DMS53 treated with DMSO at 0.1 percent for 48 hours (cell line): ENCODE data around the gene DEDD2.

ENCODE experiments used
- DNase-seq: peaks from one replicate; lab custom pipeline; 2025; ENCODE audit not compliant: unreplicated experiment; lab: John Stamatoyannopoulos, UW

The DEDD2 gene

DNA sequence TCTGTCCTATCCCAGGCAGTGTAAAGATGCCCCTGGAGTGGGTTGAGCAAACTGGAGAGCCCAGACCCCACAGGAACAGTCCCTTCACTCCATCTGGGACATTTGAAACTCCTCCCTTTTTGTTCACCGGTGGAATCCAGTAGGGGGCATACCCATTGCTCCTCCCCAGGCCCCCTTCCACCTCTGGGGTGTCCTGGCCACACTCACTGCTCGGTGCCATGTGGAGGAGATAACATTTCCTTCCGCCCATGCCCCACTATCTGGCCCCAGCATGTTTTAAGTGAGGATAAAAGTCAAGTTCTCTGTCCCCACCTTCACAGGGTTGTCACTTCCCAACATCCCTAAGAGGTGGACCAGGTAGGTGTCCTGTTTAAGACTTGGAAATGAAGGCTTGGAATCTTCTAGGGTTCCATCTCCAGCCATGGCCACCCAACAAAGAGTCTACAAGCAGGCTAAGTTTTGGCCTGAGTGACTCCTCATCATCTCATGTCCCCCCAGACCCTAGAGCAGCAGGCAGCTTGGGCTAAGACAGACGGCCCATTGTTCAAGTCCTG lies 11.9 kb upstream of the DEDD2 start:
- no peak for DNase-seq

DNA sequence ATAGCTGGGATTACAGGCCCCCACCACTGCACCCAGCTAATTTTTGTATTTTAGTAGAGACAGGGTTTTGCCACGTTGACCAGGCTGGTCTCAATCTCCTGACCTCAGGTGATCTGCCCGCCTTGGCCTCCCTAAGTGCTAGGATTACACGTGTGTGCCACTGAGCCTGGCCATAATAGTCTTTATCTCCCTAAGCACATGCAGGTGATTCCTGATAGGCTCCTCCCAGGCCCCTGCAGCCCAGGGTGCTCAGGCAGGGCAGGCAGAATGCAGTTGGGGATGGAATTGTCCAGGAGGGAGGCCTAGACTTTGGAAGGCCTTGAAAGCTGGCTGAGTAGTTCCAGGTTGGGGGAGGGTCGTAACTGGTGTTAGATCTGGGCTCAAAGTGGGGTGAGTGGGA lies 11.2 kb upstream of the DEDD2 start:
- DNase-seq, result no peak

DNA sequence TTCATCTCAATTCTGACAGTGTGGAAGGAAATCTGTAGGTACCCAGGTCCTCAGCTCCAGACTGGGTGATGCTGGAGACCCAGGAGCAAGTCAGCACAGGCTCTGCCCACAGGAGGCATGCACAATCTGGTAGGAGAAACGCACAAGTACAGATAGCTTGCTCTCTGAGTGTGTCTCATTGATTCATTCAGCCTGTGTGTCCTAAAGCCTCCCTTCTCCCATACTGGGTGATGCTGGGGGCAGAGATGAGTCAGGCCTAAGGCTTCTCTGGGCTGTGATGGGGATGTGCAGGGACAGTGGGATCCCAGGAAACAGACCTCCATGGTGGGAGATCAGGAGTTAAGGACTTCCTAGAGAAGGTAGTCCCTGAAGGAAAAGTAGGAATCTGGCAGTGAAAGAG lies 9.4 kb upstream of the DEDD2 start:
- DNase-seq, result no peak

DNA sequence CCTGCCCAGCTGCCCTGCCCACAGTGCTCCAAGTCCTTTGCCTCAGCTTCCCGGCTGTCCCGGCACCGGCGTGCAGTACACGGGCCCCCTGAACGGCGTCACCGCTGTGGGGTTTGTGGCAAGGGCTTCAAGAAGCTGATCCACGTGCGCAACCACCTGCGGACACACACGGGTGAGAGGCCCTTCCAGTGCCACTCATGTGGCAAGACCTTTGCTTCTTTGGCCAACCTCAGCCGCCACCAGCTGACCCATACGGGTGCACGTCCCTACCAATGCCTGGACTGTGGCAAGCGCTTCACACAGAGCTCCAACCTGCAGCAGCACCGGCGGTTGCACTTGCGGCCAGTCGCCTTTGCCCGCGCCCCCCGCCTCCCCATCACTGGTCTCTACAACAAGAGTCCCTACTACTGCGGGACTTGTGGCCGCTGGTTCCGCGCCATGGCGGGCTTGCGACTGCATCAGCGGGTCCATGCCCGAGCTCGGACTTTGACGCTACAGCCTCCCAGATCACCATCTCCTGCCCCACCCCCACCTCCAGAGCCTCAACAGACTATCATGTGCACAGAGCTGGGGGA lies 8.3 kb upstream of the DEDD2 start:
- no peak for DNase-seq

DNA sequence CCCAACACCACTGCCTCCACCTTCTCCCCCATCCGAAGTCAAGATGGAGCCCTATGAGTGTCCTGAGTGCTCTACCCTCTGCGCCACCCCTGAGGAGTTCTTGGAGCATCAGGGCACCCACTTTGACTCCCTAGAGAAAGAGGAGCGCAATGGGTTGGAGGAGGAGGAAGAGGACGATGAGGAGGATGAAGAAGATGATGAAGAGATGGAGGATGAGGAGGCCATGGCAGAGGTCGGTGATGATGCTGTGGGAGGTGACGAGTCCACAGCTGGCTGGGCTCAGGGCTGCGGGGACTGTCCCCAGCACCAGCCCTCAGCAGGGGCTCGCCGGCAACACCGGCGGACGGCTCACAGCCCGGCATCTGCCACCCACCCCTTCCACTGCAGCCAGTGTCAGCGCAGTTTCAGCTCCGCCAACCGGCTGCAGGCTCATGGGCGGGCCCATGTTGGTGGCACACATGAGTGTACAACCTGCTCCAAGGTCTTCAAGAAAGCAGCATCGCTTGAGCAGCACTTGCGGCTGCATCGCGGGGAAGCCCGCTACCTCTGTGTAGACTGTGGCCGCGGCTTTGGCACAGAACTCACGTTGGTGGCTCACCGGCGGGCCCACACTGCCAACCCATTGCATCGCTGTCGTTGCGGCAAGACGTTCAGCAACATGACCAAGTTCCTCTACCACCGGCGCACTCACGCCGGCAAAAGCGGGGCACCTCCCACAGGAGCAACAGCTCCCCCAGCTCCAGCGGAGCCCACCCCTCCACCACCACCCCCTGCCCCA lies 7.7 kb upstream of the DEDD2 start:
- no peak for DNase-seq

DNA sequence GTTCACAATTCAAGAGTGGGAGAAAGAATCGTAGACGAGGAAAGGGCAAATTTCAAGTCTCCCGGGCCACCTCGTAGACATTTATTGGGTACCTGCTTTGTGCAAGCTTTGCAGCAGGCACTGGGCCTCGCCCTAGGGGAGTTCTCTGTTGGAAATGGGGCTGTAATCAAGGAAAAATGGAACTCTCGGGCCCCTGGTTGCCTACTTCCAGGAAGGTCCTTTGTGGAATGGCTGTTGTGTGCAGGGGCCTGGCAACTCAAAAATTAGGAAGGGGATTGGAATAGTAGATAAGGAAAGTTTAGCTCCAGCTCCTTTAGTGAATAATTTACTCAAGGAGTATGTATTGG lies 3.2 kb upstream of the DEDD2 start:
- DNase-seq, result no peak

DNA sequence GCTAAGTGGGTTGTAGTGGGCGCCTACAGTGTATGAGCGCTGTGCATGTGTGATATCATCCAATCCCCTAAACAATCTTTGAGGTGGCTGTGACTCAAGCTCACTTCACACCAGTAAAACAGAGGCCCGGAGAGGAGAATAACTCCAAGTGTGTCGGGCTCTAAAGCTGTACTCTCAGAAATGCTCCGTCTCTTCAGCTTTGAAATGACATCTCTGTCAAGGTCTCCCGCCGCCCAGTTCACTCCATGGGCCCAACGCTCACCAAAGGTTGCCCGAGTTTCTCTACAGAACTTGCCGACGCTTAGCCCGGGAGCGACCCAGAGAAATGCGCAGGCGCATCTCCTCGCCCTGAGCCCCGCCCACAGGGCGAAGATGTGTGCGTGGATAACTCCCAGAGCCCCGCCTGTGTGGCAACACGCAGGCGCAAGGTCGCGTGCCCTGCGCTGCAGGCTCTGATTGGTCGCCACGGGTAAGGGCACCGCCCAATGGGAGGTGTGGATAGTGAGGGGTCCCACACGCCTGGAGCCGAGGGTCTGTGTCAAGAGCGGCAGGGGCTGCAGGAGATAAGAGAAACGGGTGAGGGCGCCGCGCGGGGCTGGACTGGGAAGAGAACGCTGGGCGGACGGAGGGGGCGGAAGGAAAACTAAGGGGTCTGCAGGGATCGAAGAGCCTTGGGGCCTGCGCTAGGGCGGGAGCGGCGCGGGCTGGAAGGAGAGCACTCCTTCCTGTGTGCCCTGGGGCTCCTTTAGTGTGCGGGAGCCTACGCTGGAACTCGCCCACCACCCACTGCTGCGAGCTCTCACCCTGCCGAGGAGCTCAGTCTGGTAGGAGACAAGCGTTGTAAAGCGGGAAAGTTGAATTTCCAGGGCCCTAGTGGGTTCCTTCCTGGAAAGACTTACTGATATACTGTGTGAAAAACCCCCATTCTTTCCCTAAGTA lies 2.6 kb upstream of the DEDD2 start, which contains the start of gene ZNF526:
Gene ZNF526, plus strand, starts transcription at position 501 of the 939 bp plus-strand sequence. CDS start 4,092 bp downstream, outside the sequence.
- peak; percentile 95 for DNase-seq

DNA sequence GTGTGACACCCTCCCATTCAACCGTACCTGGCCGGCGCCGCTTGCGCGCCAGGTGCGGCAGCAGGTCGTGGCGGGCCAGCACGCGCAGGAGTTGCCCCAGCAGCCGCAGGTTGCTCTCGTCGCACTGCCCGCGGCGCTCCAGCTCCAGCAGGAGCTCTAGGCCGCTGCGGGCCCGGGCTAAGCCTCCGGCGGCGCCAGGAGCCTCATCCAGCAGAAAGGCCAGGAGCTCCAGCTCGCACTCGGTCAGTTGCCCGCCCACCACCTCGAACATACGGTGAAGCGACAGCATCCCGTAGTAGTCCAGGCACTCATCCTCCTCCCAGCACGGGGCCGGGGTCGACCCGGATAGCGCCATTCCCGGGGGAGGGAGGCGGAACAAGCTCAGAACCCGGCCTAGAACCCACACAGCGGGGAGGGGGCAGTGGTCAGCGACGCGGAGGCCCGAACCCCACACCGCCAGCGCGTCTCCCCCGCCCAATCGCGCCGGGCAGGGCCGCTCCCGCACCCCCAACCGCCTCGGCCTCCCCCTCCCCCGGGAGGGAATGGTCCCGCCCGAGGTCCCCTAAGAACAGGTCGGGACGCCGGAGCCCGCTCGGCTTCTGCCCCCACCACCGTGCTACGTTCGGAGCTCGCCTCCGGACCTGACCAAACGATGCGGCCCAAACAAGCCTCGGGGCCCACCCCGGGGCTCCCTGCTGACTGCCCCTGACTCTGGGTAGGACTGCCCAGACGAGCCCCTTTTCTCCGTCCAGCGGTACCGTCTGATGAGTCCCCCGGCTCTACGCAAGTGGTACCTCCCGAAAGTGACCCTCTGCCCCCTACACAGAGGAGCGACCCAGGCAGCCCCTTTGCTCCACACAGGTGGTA lies 591 bp downstream of the DEDD2 start:
- peak; percentile 21 for DNase-seq

DNA sequence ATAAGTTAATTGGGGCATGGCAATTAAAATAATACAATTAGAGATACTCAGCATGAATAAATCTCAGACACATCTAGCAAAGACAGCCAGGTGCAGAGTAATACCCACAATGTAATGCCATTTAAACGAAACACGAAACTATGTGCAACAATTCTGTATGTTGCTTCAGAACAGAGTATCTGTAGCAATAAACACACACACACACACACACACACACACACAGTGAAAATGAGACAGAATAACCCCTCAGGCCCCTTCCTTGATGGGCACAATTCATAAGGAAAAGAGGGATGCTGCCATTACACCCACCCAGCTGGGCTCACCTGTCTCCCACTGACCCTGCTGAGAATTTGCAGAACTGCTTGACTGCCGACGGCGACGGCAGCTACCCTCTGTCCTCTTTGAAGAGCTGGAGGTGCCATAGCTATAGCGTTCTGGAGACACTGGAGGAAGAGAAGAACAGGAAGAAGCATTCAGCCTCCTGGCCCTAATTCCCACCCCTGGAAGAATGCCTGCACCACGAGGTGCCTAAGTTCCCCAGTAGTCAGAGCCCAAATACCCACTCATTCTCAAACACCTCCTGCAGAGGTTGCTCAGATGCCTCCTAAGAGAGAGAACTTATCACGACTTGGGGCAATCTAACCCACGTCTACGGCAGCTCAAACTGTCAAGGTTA lies 2.5 kb downstream of the DEDD2 start:
- no peak for DNase-seq

DNA sequence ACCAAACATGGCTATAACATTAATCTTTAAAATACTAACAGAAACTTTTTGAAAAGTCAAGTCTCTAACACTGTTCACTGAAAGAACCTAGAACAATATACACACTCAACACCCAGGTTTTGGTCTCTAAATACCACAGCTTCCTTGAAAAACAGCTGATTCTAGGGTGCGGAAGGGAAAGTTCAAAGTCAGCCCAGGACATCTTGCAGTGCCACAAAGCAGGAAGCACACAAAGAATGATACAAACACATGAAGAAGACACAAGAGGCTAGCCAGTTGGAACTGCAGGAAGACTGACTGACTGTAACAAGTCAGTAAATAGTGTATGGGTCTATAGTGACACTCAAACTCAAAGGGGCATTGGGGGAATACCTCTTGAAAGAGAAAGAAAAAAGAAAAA lies 4.6 kb downstream of the DEDD2 start:
- DNase-seq, result no peak

DNA sequence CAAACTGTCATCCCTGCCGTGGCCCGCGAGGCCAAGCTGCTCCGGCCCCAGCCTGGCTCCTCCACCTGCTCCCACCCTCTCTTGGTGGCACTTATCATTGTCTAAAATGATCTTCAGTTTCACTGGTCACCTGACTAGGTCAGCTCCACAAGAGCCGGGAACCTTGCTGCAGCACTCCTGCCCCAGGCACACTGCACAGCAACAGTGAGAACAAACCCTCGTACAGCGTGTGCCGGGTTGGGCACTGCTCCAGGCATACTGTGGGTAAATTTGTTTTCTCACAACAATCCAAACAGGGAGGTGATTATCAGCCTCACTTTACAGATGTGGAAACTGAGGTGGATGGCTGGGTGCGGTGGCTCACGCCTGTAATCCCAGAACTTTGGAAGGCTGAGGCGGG lies 8.9 kb downstream of the DEDD2 start:
- DNase-seq, result no peak

DNA sequence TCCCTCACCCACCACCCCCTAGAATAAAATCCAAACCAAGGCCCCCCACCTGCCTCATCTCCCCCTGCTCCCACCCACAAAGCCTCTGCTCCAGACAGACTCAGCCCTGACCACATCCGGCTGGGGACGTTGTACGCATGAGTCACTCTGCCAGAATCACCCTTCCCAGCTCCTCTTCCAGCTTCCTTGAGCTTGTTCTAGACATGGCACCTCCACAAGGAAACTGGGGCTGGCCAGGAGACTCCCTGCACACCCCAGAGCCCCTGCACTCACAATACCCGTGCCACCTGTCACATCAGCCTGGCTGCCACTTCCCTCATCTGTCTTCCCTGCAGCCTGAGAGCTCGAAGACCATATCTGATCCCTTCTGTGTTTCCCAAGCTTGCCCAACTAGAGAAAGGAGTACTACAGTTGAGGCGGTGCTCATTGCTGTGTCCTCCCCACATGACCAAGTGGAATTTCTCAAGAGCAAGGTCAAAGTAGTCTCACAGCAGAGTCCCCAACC lies 9.7 kb downstream of the DEDD2 start:
- no peak for DNase-seq

DNA sequence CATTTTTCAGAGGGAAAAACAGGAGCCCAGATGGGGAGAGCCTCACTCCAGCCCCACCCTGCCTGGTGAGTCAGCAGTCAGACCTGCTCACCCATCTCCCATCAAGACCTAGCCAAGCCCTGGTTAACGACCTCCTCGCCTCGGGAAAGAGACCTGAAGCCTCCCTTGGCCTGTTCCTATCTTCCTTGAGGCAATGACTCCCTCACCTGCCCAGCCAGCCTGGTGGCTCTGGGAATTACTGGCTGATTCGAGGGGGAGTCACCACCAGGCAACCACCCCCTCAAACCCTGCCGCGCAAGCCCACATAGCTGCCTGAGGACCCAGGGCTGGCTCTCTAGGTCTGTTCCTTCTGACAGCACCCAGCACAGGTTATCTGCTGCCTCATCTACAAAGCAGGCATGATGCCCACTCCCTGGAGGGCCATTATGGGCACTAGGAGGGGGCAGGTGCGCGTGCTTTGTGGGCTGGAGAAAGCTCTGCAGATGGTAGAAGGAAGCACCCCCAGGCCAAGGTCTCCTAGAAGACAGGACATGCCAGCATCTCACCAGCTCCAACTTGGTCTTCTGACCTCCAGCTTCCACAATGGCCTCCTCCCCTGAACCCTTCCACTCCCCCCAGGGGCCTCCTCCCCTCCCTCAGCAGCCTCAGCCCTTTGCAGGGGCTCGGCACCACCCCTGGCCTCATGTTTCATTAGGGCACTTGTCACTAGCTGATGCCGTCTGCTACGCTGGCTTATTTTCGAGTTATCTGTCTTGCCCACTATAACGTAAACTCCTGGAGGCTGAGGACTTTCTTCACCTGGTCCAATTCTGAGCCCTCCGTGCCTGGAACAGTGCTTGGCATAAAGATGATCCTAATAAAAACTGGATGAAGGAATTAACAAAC lies 10.4 kb downstream of the DEDD2 start:
- DNase-seq, result no peak

DNA sequence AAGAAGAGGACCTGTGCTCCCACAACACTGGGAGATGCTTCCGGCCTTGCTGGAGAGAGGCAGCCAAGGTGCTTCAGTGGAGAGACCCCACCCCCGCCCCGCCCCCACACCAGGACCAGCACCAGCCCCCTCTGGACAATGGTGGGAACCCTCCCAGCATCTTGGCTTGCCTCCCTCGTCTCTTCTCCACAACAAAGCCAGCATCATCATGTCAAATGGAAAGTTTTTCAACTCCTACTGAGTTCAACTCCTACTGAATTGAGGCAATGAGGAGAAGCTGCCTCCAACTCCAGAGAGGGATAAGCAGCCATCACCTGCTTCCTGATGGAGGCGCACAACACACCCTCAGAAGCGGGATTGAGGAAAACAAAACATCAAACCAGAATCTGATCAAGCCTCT lies 12.8 kb downstream of the DEDD2 start:
- no peak for DNase-seq

DNA sequence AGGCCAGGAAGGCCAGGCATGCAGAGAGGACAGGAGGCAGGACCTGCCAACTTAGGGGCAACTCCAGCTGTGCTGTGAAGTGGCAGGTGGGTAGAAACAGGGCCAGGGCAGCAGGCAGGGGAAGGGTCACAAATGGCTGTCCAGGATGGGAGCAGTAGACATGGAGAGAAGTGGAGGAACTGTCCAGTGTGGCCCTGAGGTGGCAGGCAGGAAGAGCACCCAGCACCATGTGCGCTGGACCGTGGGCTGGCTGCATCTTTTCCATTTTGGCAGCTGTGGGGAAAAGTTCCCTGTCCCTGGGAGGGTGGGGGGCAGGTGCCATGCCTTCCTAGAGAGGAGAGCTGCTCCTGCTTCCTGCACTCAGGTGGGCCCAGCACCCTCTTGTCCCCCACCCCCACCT lies 13.8 kb downstream of the DEDD2 start:
- DNase-seq, result no peak

DNA sequence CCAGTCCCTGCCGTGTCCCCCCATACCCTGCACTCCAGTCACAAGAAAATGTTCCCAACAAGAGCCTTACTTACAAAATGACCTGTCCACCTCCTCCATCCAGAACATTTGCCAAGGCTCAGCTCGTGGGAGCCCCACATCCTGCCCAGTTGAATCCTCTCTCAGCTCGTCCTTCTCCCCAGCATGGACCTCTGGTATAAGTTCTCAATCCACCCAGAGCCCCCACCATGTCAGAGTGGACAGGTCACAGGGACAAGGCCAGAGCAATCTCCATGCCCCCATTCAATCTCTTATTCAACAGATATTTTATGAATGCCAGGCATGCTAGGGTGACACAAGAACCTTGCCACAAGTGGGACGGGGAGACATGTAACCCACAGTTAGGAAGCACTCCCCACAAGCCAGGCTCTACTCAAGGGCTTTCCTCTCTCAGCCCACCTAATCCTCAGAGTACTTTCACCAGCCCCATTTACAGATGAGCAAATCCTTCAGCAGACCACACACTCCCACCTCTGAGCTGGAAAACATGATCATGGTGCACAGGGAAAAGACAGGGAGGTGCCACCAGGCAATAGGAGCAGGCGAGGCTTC lies 15.1 kb downstream of the DEDD2 start:
- DNase-seq, result no peak

DNA sequence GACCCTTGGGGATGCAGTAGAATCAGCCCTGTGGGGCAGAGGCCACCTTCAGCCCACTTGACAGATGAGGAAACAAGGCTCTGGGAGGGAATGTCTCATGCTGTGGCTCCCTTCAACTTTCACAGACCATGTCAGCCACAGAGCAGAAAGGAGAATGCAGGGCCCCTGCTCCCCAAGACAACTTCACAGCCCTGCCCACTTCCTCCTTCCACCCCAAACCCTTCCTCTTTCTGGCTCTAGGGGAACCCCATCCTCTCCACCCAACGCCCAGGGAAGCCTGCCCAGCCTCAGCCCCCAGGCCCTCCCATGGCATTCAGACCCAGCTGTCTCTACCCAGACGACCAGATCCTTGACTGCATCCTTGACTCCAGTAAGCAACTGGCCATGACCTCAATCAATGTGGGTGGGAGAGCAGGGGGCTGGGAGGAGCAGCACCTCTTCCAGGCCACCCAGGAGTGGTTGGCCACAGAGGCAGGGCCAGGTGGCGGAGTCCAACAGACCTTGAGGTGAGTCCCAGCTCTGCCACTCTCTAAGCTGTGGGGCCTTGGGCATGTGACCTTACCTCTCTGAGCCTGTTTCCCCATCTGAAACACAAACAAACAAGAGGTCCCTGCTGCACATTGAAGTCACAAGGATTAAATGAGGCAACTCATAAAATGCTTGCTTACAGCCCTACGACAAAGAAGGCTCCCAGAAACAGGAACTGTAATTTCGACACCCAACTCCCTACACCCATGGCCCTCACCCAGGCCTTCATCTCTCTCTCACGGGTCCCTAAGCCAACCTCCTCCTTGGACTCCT lies 15.8 kb downstream of the DEDD2 start:
- DNase-seq, result no peak
